ENCODE data around the gene MACROD2. TPM values are rescaled to one million over a fixed set of nuclear protein-coding genes. Genes with fewer than 3 reads are reported as not detected.

MACROD2 gene
- polyA plus RNA-seq, 2 of the 4 experiments (the other 2 are of a cell fraction), result 0.96 to 1.3 TPM

DNA sequence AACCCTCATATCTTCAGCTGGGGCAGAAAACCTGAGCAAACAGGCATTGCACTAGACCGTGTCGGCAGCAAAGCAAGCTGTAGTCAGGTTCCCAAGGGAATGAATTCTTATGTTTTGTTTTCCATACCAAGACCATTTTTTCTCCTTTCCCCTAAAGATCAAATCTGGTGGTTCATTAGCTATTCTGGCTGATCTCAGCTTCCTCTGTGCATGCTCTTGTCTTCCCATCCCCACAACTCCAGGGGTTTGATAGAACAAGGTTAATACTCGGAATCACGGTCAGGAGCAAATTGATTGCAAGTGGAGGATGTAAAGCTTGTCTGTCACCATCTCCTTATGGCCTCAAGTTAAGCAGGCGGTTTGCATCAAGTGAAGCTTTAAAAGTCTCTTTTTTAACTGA lies 1799.1 kb downstream of the MACROD2 start (continued):
- TF ChIP-seq, protein P1, sequence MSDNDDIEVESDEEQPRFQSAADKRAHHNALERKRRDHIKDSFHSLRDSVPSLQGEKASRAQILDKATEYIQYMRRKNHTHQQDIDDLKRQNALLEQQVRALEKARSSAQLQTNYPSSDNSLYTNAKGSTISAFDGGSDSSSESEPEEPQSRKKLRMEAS (IDR thresholded peaks at IDR 0.05), result no peak
- TF ChIP-seq ZFP36 (IDR thresholded peaks at IDR 0.05; ENCODE audit: borderline replicate concordance, partially characterized antibody), result no peak

DNA sequence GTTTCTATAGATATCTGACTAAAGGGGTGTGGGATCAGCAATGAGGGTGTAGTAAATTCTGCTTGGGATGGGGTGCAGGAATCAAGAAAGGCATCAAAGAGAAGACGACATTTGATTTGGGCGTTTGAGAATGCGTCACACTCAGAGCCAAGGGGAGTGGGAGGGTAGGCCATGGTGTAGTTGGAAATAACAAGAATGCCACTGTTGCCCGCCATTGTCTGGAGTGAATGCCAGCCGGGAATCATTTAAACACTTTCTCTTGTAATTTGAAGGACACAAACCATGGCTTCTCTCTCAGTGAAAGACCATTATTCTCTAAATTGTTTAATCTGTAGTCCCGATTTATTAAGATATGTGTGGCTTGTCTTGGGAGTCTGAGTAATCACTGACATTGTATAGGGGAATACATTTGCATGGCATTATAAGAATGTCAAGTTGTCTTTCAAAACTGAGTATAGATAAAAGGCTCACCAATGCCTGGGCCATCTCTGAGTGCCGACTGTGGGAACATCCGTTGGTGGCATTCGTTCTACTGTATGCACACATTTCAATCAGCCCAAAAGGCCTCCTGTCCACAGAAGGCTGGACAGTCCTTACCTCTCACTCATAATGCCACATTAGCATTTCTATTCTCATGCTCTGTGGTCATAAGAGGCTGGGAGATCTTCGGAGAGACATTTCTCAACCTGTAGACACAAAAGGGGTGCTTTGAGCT lies 1800.1 kb downstream of the MACROD2 start:
- Histone ChIP-seq H3K27ac (no peak overlapping the region), H3K9me3 (no peaks in the 10 kb centered on the region), H3K4me3 (no peak overlapping the region), H3K4me1 (no peaks in the 10 kb centered on the region), H3K4me2 (no peak overlapping the region)
- ATAC-seq (no peak), DNase-seq (ENCODE audit: low read depth in 1 of 2, low spot score in 1 of 2) (no peak), FAIRE-seq (no peak)
- TF ChIP-seq CBX8 (IDR thresholded peaks at IDR 0.05), result no peak
- no peak for TF ChIP-seq ZSCAN20 (CRISPR knock-in tag; IDR thresholded peaks at IDR 0.05)
- TF ChIP-seq TP53 (CRISPR knock-in tag; IDR thresholded peaks at IDR 0.05), result no peak
- TF ChIP-seq, protein P2, sequence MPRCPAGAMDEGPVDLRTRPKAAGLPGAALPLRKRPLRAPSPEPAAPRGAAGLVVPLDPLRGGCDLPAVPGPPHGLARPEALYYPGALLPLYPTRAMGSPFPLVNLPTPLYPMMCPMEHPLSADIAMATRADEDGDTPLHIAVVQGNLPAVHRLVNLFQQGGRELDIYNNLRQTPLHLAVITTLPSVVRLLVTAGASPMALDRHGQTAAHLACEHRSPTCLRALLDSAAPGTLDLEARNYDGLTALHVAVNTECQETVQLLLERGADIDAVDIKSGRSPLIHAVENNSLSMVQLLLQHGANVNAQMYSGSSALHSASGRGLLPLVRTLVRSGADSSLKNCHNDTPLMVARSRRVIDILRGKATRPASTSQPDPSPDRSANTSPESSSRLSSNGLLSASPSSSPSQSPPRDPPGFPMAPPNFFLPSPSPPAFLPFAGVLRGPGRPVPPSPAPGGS (IDR thresholded peaks at IDR 0.05), result no peak
- no peak for TF ChIP-seq MAZ (IDR thresholded peaks at IDR 0.05; ENCODE audit: borderline replicate concordance, low read depth, low read length)
- no peak for TF ChIP-seq FOSL2 (IDR thresholded peaks at IDR 0.05)
- no peak for TF ChIP-seq FOSL2 (CRISPR knock-in tag; IDR thresholded peaks at IDR 0.05)
- no peak for TF ChIP-seq SMC3 (IDR thresholded peaks at IDR 0.05)
- TF ChIP-seq EHMT2 (IDR thresholded peaks at IDR 0.05; ENCODE audit: low read depth), result no peak
- no peak for TF ChIP-seq SREBF2 (IDR thresholded peaks at IDR 0.05)
- TF ChIP-seq CBX2 (IDR thresholded peaks at IDR 0.05; ENCODE audit: borderline replicate concordance, low read depth), result no peak
- 46% methylated on average over 10 of the region's 10 CpGs for WGBS (ENCODE audit: missing lambda C conversion rate)
- ChIA-PET CTCF (interaction anchor here (1.1 kb wide), 1 partner anchor 11 kb away, joined by 3 read pairs; no protein-coding TSS in a partner anchor), POLR2A (no interaction called here)

DNA sequence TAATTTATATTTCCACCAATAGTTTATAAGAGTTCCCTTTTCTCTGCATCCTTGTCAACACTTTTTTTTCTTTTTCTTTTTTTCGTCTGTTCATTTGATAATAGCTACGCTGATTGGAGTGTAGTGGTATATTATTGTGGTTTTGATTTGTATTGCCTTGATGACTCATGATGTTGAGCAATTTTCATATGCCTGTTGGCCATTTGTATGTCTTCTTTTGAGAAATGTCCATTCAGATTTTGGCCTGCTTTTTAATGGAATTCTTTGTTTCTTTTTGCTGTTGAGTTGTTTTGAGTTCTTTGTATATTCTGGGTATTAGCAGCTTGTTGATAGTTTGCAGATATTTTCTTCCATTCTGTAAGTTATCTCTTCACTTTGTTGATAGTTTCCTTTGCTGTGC lies 1804.6 kb downstream of the MACROD2 start:
- H3K4me1 ChIP-seq, result no peaks in the 10 kb centered on the region
- H3K4me3 ChIP-seq, result no peak overlapping the region
- H3K4me2 ChIP-seq, result no peak overlapping the region
- 20% methylated on average over 2 of the region's 2 CpGs for WGBS (ENCODE audit: missing lambda C conversion rate)
- H3K27ac ChIP-seq, result no peak overlapping the region
- ATAC-seq, result no peak
- ChIA-PET CTCF (no interaction called here), POLR2A (no interaction called here)
- H3K9me3 ChIP-seq, result no peaks in the 10 kb centered on the region
- no peak for TF ChIP-seq FOSL2 (IDR thresholded peaks at IDR 0.05)
- TF ChIP-seq FOSL2 (CRISPR knock-in tag; IDR thresholded peaks at IDR 0.05), result peak; percentile 36; the same call in 1 of the 2 replicates
- no peak for TF ChIP-seq ESRRA (IDR thresholded peaks at IDR 0.05; ENCODE audit: borderline replicate concordance, low read length)
- TF ChIP-seq SMC3 (IDR thresholded peaks at IDR 0.05), result no peak
- FAIRE-seq, result no peak
- no peak for DNase-seq (ENCODE audit: low read depth in 1 of 2, low spot score in 1 of 2)

DNA sequence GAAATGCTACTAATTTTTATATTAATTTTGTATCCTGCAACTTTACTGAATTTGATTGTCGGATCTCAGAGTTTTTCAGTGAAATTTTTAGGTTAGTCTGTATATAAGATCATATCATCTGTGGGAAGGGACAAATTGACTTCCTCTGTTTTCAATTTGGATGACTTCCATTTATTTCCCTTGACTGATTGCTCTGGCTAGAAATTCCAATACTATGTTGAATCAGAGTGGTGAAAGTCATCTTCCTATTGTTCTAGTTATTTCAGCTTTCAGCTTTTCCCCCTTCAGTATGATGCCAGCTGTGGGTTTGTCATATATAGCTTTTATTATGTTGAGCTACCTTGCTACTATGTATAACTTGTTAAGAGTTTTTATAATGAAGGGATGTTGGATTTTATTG lies 1806.7 kb downstream of the MACROD2 start:
- 2% methylated on average over 1 of the region's 1 CpG for WGBS (ENCODE audit: missing lambda C conversion rate)
- DNase-seq (ENCODE audit: low read depth in 1 of 2, low spot score in 1 of 2) (no peak), ATAC-seq (no peak), FAIRE-seq (peak; percentile 23)
- no peaks in the 10 kb centered on the region for H3K9me3 ChIP-seq
- H3K4me2 ChIP-seq, result no peak overlapping the region
- POLR2A ChIA-PET, result no interaction called here
- no peaks in the 10 kb centered on the region for H3K4me1 ChIP-seq
- CTCF ChIA-PET, result no interaction called here
- H3K4me3 ChIP-seq, result no peak overlapping the region
- TF ChIP-seq MYC (IDR thresholded peaks at IDR 0.05; ENCODE audit: borderline replicate concordance, low read length) (no peak), PHF8 (IDR thresholded peaks at IDR 0.05; ENCODE audit: borderline replicate concordance, low read depth) (no peak)
- TF ChIP-seq, protein P3, sequence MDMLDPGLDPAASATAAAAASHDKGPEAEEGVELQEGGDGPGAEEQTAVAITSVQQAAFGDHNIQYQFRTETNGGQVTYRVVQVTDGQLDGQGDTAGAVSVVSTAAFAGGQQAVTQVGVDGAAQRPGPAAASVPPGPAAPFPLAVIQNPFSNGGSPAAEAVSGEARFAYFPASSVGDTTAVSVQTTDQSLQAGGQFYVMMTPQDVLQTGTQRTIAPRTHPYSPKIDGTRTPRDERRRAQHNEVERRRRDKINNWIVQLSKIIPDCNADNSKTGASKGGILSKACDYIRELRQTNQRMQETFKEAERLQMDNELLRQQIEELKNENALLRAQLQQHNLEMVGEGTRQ (IDR thresholded peaks at IDR 0.05), result no peak
- TF ChIP-seq, protein P4, sequence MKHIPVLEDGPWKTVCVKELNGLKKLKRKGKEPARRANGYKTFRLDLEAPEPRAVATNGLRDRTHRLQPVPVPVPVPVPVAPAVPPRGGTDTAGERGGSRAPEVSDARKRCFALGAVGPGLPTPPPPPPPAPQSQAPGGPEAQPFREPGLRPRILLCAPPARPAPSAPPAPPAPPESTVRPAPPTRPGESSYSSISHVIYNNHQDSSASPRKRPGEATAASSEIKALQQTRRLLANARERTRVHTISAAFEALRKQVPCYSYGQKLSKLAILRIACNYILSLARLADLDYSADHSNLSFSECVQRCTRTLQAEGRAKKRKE (CRISPR knock-in tag; IDR thresholded peaks at IDR 0.05; ENCODE audit: low read depth), result no peak
- TF ChIP-seq, protein P2 (IDR thresholded peaks at IDR 0.05), result no peak
- TF ChIP-seq, protein P5, sequence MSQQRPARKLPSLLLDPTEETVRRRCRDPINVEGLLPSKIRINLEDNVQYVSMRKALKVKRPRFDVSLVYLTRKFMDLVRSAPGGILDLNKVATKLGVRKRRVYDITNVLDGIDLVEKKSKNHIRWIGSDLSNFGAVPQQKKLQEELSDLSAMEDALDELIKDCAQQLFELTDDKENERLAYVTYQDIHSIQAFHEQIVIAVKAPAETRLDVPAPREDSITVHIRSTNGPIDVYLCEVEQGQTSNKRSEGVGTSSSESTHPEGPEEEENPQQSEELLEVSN (IDR thresholded peaks at IDR 0.05; ENCODE audit: borderline replicate concordance, low read depth), result no peak
- H3K27ac ChIP-seq, result no peak overlapping the region

All from A549 (cell line).